Stomach (tissue), 9 donors: Measurements from ENCODE around the gene CFAP54. TPM values are rescaled to one million over a fixed set of nuclear protein-coding genes. Genes with fewer than 3 reads are reported as not detected.

ENCODE experiments used
- DNase-seq, 2 donors: peaks; one replicate each; pipeline versions ENCODE4 v3.0.0 to v3.0.0-alpha.2; 2013 to 2019
- H3K27ac ChIP-seq, 5 donors: fragments of 200-600 bp in 4 of 5; sonication (generic) in 4 of 5; one replicate each; pipeline ENCODE4 v1.5.1; 2013 to 2019; ENCODE audit warnings: mild to moderate bottlenecking in 1 of 5, moderate library complexity in 1 of 5
- H3K27me3 ChIP-seq, 3 donors: fragments of 200-600 bp; sonication (generic); one replicate each; pipeline ENCODE4 v1.5.1; 2017 to 2019; ENCODE audit warnings: mixed run types in 1 of 3
- H3K36me3 ChIP-seq, 4 donors: fragments of 200-600 bp; sonication (generic); 1 replicate in 3 of 4; 2 replicates in 1 of 4; pipeline ENCODE4 v1.5.1; 2016 to 2019
- H3K4me1 ChIP-seq, 4 donors: fragments of 200-600 bp; sonication (generic); one replicate each; pipeline ENCODE4 v1.5.1; 2016 to 2019
- H3K4me3 ChIP-seq, 4 donors: fragments of 200-600 bp; sonication (generic) in 3 of 4; one replicate each; pipeline ENCODE4 v1.5.1; 2016 to 2019; ENCODE audit warnings: mild to moderate bottlenecking in 1 of 4
- H3K9me3 ChIP-seq, 4 donors: fragments of 200-600 bp; sonication (generic); one replicate each; pipeline ENCODE4 v1.5.1; 2016 to 2019
- EP300 ChIP-seq: sonication (generic); formaldehyde crosslinking; IDR thresholded peaks from one replicate; pipeline ENCODE4 v1.6.1; 2017; ENCODE audit warnings: antibody characterized with exemption
- POLR2A ChIP-seq, 4 donors: fragments of 450-650 bp; IDR thresholded peaks; one replicate each; pipeline ENCODE4 v1.6.1; 2016; ENCODE audit warnings: antibody characterized with exemption in 4 of 4, control low read depth in 2 of 4, mild to moderate bottlenecking in 1 of 4, moderate library complexity in 1 of 4
- POLR2AphosphoS5 ChIP-seq, 3 donors: sonication (generic); formaldehyde crosslinking; IDR thresholded peaks; one replicate each; pipeline ENCODE4 v1.6.1; 2016; ENCODE audit warnings: antibody characterized with exemption in 3 of 3
- WGBS, 5 donors: extraction: QIAGEN DNeasy Blood & Tissue Kit in 3 of 5; methylation state at CpG; one replicate each; pipeline versions ENCODE4 v1.1.5 to v1.1.7; 2013 to 2018; 5-methylcytosine and 5-hydroxymethylcytosine counted together
- intact Hi-C: fragments of 100-400 bp; cut with DNase I; formaldehyde crosslinking; loops from one replicate; pipeline ENCODE4 v1.15.1; 2023; ENCODE audit warnings: low total_unique reads
- polyA plus RNA-seq, 3 donors: library from polyadenylated mRNA; stranded (reverse); fragments of 200-250 nt; gene quantifications; one replicate each; pipeline ENCODE4 v1.2.3, GENCODE V29; 2013
- total RNA-seq, 5 donors: library from RNA; depleted of rRNA; stranded (reverse); fragments of >200 nt; gene quantifications; one replicate each; pipeline versions ENCODE4 v1.1.0 to v1.2.3, GENCODE V29; 2014 to 2016
- TF ChIP-seq, protein P1 (sequence below), 7 experiments: fragments of 450-650 bp in 4 of 7; fragments of 200-600 bp in 3 of 7; sonication (generic) in 3 of 7; IDR thresholded peaks; one replicate each; pipeline ENCODE4 v1.5.1; 2016 to 2019; ENCODE audit warnings: antibody characterized with exemption in 7 of 7, control low read depth in 2 of 7, mild to moderate bottlenecking in 1 of 7
- donor health status: healthy with polysubstance abuse.
- donor health status: Bipolar disorder and iron deficiency.
- donor health status: healthy.

The CFAP54 gene
- total and polyA plus RNA-seq, 8 donors = 0.08 to 36.6 (median 3.0) TPM; not detected in 2

DNA sequence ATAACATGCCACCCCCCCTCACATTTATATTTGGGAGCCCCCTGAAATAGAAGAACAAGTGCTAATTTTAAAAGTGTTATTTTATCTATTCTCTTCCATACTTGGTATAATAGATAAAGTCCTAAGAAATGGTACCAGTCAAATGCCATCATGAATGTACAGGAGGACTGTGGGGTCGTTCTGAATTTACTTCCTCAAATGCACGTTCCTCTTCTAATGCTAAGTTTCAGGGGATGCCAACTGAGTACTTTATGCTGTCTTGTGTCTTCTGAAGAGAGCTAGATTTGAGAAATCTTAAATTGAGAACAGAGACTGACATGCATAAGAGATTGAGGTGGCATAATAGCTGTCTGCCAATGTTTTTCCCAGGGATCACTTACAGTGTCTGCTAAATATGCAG is 59.0 kb downstream of the CFAP54 start:
- H3K4me1 ChIP-seq = no peaks in the 10 kb centered on the region
- 18 to 73% (median 62%) methylated on average over 2 of the region's 2 CpGs for WGBS, 5 donors
- intact Hi-C loops = no loop called here
- no peaks in the 10 kb centered on the region for H3K27me3 ChIP-seq
- H3K36me3 ChIP-seq = no peaks in the 10 kb centered on the region
- no peak overlapping the region for H3K27ac ChIP-seq
- no peak for DNase-seq
- no peak overlapping the region for H3K4me3 ChIP-seq
- no peak for TF ChIP-seq POLR2AphosphoS5 (IDR thresholded peaks at IDR 0.05)
- no peak for TF ChIP-seq EP300
- TF ChIP-seq, protein P1, sequence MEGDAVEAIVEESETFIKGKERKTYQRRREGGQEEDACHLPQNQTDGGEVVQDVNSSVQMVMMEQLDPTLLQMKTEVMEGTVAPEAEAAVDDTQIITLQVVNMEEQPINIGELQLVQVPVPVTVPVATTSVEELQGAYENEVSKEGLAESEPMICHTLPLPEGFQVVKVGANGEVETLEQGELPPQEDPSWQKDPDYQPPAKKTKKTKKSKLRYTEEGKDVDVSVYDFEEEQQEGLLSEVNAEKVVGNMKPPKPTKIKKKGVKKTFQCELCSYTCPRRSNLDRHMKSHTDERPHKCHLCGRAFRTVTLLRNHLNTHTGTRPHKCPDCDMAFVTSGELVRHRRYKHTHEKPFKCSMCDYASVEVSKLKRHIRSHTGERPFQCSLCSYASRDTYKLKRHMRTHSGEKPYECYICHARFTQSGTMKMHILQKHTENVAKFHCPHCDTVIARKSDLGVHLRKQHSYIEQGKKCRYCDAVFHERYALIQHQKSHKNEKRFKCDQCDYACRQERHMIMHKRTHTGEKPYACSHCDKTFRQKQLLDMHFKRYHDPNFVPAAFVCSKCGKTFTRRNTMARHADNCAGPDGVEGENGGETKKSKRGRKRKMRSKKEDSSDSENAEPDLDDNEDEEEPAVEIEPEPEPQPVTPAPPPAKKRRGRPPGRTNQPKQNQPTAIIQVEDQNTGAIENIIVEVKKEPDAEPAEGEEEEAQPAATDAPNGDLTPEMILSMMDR (IDR thresholded peaks at IDR 0.05) = no peak
- no peak for TF ChIP-seq POLR2A (IDR thresholded peaks at IDR 0.05)
- peaks cover 0 to 4% (median 1%) of the 10 kb centered on the region in 4 donors for H3K9me3 ChIP-seq

DNA sequence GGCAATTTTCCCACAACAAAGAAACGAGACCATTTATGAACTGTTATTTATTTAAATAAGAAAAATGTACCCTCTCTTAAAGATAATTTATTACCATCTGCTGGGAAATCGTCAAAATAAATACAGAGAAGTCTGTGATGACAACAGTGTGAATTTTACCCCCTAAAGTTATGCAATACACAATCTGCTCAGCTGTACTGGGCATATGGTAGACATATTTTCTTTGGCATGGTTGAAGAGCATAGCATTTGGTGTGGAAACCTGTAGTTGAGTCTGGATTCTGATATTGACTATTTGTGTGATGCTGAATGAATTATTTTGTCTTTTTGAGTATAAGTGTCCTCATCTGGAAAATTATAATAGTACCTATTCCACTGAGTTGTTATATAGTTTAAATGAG is 60.0 kb downstream of the CFAP54 start:
- intact Hi-C loops = no loop called here
- 52 to 66% (median 66%) methylated on average over 2 of the region's 2 CpGs for WGBS, 5 donors

GRCh38 chr12:96570579-96570978 is 81.2 kb downstream of the CFAP54 start:
- intact Hi-C loops = loop anchor here (10.0 kb wide), 1 partner anchor 414 kb away; no protein-coding TSS in a partner anchor

More for the DNA sequence above, 60.0 kb downstream of the CFAP54 start:
- Histone ChIP-seq H3K4me1 (no peaks in the 10 kb centered on the region), H3K27ac (no peak overlapping the region), H3K36me3 (no peaks in the 10 kb centered on the region), H3K4me3 (no peak overlapping the region), H3K9me3 (no peaks in the 10 kb centered on the region), H3K27me3 (no peaks in the 10 kb centered on the region)
- no peak for DNase-seq
- TF ChIP-seq, protein P1 (IDR thresholded peaks at IDR 0.05) = no peak
- no peak for TF ChIP-seq POLR2AphosphoS5 (IDR thresholded peaks at IDR 0.05)
- TF ChIP-seq POLR2A (IDR thresholded peaks at IDR 0.05) = no peak
- TF ChIP-seq EP300 = no peak

GRCh38 chr12:96571101-96571862 is 81.9 kb downstream of the CFAP54 start:
- H3K4me1 ChIP-seq = no peaks in the 10 kb centered on the region
- no peak for DNase-seq
- H3K9me3 ChIP-seq = no peaks in the 10 kb centered on the region
- 67 to 76% (median 74%) methylated on average over 4 of the region's 4 CpGs for WGBS, 5 donors
- intact Hi-C loops = loop anchor here (10.0 kb wide), 1 partner anchor 414 kb away; no protein-coding TSS in a partner anchor
- H3K36me3 ChIP-seq = no peaks in the 10 kb centered on the region
- no peak overlapping the region for H3K4me3 ChIP-seq
- no peak overlapping the region for H3K27ac ChIP-seq
- no peak for TF ChIP-seq POLR2AphosphoS5 (IDR thresholded peaks at IDR 0.05)
- H3K27me3 ChIP-seq = no peaks in the 10 kb centered on the region

More at GRCh38 chr12:96570579-96570978, 81.2 kb downstream of the CFAP54 start:
- Histone ChIP-seq H3K27me3 (no peaks in the 10 kb centered on the region), H3K36me3 (no peaks in the 10 kb centered on the region), H3K27ac (no peak overlapping the region), H3K4me3 (no peak overlapping the region), H3K9me3 (no peaks in the 10 kb centered on the region), H3K4me1 (no peaks in the 10 kb centered on the region)
- TF ChIP-seq POLR2A (IDR thresholded peaks at IDR 0.05) (no peak), EP300 (no peak), POLR2AphosphoS5 (IDR thresholded peaks at IDR 0.05) (no peak)
- TF ChIP-seq, protein P1 (IDR thresholded peaks at IDR 0.05) = no peak
- DNase-seq = no peak
